GM12878 (cell line): Measurements from ENCODE around the gene MUC5AC. TPM values are rescaled to one million over a fixed set of nuclear protein-coding genes. Genes with fewer than 3 reads are reported as not detected.

Experiments used
- ATAC-seq: fragments of 200-7000 bp; cut with Tn5 transposase; 3 replicates; pipeline ENCODE4 v1.9.1; 2020; ENCODE audit warnings: mild to moderate bottlenecking, moderate library complexity
- BruUV-seq: library from RNA; stranded (reverse); fragments of 400-500 nt; replicated peaks from 2 replicates; lab custom pipeline; 2021; lab: Mats Ljungman, UMichigan
- CTCF ChIA-PET: fragments of 300-600 bp; sonication (Branson Sonifier 250); formaldehyde crosslinking; extraction: SDS; loops from one replicate; lab custom pipeline; 2021; ENCODE audit warnings: inconsistent platforms; lab: Yijun Ruan, JAX
- POLR2A ChIA-PET: fragments of 350-600 bp; formaldehyde crosslinking; extraction: SDS; loops from one replicate; lab custom pipeline; 2021; ENCODE audit warnings: inconsistent platforms; lab: Charles Lee
- RAD21 ChIA-PET: fragments of 300-600 bp; sonication (Branson Sonifier 250); formaldehyde crosslinking; loops from one replicate; lab custom pipeline; 2023; ENCODE audit warnings: antibody characterized with exemption; ENCODE audit not compliant: unreplicated experiment; lab: Charles Lee
- SMC1A ChIA-PET: fragments of 300-600 bp; sonication (Branson Sonifier 250); formaldehyde crosslinking; loops from one replicate; lab custom pipeline; 2023; ENCODE audit not compliant: unreplicated experiment, uncharacterized antibody; lab: Charles Lee
- DNase-seq: peaks from one replicate; pipeline ENCODE4 v3.0.0-alpha.2; 2011; ENCODE audit warnings: low read depth, low spot score
- FAIRE-seq: peaks from 3 replicates; lab custom pipeline; 2011; peaks lifted over from hg19 to GRCh38; lab: Jason Lieb, UNC
- H2AFZ ChIP-seq: 2 replicates; pipeline ENCODE4 v1.6.0; 2011; ENCODE audit warnings: low read depth, low read length, control low read depth; ENCODE audit not compliant: control insufficient read depth
- H3K27ac ChIP-seq: 2 replicates; pipeline ENCODE4 v1.5.1; 2011; ENCODE audit warnings: control low read depth; ENCODE audit not compliant: control insufficient read depth, insufficient read depth
- H3K27me3 ChIP-seq, 2 experiments: replicated peaks in 1 of 2; 2 replicates each; pipeline versions ENCODE4 v1.6.0 to v1.6.1; 2011; ENCODE audit warnings: low read length in 1 of 2; ENCODE audit not compliant: control insufficient read depth in 2 of 2, insufficient read depth in 2 of 2
- H3K36me3 ChIP-seq, 2 experiments: 2 replicates each; pipeline ENCODE4 v1.5.1; 2011; ENCODE audit warnings: low read length in 1 of 2; ENCODE audit not compliant: control insufficient read depth in 2 of 2, insufficient read depth in 2 of 2
- H3K4me1 ChIP-seq: 2 replicates; pipeline ENCODE4 v1.6.1; 2011; ENCODE audit warnings: mild to moderate bottlenecking, low read length, moderate library complexity, mixed read lengths; ENCODE audit not compliant: control insufficient read depth, insufficient read depth
- H3K4me2 ChIP-seq: 2 replicates; pipeline ENCODE4 v1.6.0; 2011; ENCODE audit warnings: control low read depth; ENCODE audit not compliant: control insufficient read depth, insufficient read depth
- H3K4me3 ChIP-seq: fragments of 200-600 bp; sonication (generic); 2 replicates; pipeline ENCODE4 v1.5.1; 2016
- H3K79me2 ChIP-seq: 2 replicates; pipeline ENCODE4 v1.6.0; 2011; ENCODE audit warnings: low read length; ENCODE audit not compliant: control insufficient read depth, insufficient read depth
- H3K9ac ChIP-seq: 2 replicates; pipeline ENCODE4 v1.8.0; 2011; ENCODE audit warnings: low read length, control low read depth, mixed read lengths; ENCODE audit not compliant: control insufficient read depth, insufficient read depth
- H3K9me3 ChIP-seq: replicated peaks from 3 replicates; pipeline ENCODE4 v1.5.1; 2011; ENCODE audit warnings: mild to moderate bottlenecking, low read length; ENCODE audit not compliant: control insufficient read depth, insufficient read depth
- H4K20me1 ChIP-seq: 2 replicates; pipeline ENCODE4 v1.6.0; 2011; ENCODE audit not compliant: control insufficient read depth, insufficient read depth
- CHD4 ChIP-seq: fragments of 200-600 bp; sonication (generic); IDR thresholded peaks from 2 replicates; pipeline ENCODE4 v1.6.1; 2016; ENCODE audit warnings: mild to moderate bottlenecking
- DPF2 ChIP-seq: fragments of 450-650 bp; IDR thresholded peaks from 2 replicates; pipeline ENCODE4 v1.6.1; 2017; ENCODE audit warnings: mild to moderate bottlenecking
- EGR1 ChIP-seq, 2 experiments: IDR thresholded peaks; 1 replicate in 1 of 2; 2 replicates in 1 of 2; pipeline ENCODE4 v1.6.1; 2011 to 2012; ENCODE audit warnings: low read depth in 2 of 2, low read length in 2 of 2, borderline replicate concordance in 1 of 2, mild to moderate bottlenecking in 1 of 2, moderate library complexity in 1 of 2
- EZH2 ChIP-seq: IDR thresholded peaks from 2 replicates; pipeline ENCODE4 v1.6.1; 2012; ENCODE audit warnings: low read depth, mild to moderate bottlenecking, control low read depth, inconsistent platforms, low read length, borderline replicate concordance; ENCODE audit not compliant: control insufficient read depth
- HDAC6 ChIP-seq: fragments of 200-600 bp; sonication (generic); IDR thresholded peaks from one replicate; pipeline ENCODE4 v1.8.0; 2017; ENCODE audit warnings: antibody characterized with exemption; ENCODE audit not compliant: unreplicated experiment
- IRF3 ChIP-seq: fragments of 450-650 bp; IDR thresholded peaks from 2 replicates; pipeline ENCODE4 v1.6.1; 2014; ENCODE audit warnings: mild to moderate bottlenecking
- IRF5 ChIP-seq: fragments of 450-650 bp; IDR thresholded peaks from 2 replicates; pipeline ENCODE4 v1.6.1; 2017; ENCODE audit warnings: borderline replicate concordance
- ZNF622 ChIP-seq: fragments of 450-650 bp; IDR thresholded peaks from 2 replicates; pipeline ENCODE4 v1.6.1; 2017; ENCODE audit warnings: mild to moderate bottlenecking, inconsistent platforms
- WGBS: methylation state at CpG from one replicate; pipeline ENCODE4 v1.1.6; 2016; ENCODE audit warnings: low lambda C conversion rate; ENCODE audit not compliant: insufficient replicate concordance, insufficient coverage; ENCODE audit errors: missing lambda C conversion rate; 5-methylcytosine and 5-hydroxymethylcytosine counted together
- in situ Hi-C: fragments of 300-500 bp; cut with MboI; formaldehyde crosslinking; loops from 9 replicates; pipeline ENCODE4 v1.14.3; 2018; ENCODE audit warnings: mixed read lengths
- intact Hi-C: fragments of 100-400 bp; cut with micrococcal nuclease; formaldehyde crosslinking; loops from one replicate; pipeline ENCODE4 v1.14.2; 2022; ENCODE audit not compliant: unreplicated experiment
- polyA plus RNA-seq, 11 experiments: library from polyadenylated mRNA; depleted of rRNA in 4 of 11; unstranded in 6 of 11; stranded (reverse) in 5 of 11; fragments of >200 nt; fragmentation: Nextera tagmentation in 4 of 11; fragmentation: Illumina TruSeq in 1 of 11; extraction: Ambion mirVana in 4 of 11; extraction: Trizol in 1 of 11; gene quantifications; 1 replicate in 1 of 11; 2 replicates in 10 of 11; pipeline versions ENCODE4 v1.2.1 to v1.2.3, GENCODE V29; 2011 to 2016; ENCODE audit warnings: inconsistent platforms in 2 of 11, missing spikeins in 2 of 11, low read depth in 1 of 11
- total RNA-seq, 4 experiments: library from RNA; depleted of rRNA in 3 of 4; stranded (reverse); fragments of >200 nt in 3 of 4; fragmentation: Illumina TruSeq in 1 of 4; extraction: Trizol in 1 of 4; gene quantifications; 2 replicates each; pipeline versions ENCODE4 v1.2.1 to v1.2.3, GENCODE V29; 2013 to 2021

The MUC5AC gene
- total and polyA plus RNA-seq, 10 of the 15 experiments (the other 5 are each of a cell fraction or from before 2014, with no cell fraction given): under 0.01 to 0.01 TPM; not detected in 8

GRCh38 chr11:1180171-1180570 is 22.4 kb downstream of the MUC5AC start (continued):
- TF ChIP-seq IRF5 (no peak), DPF2 (no peak), EGR1 (IDR thresholded peaks at IDR 0.05; ENCODE audit: borderline replicate concordance in 1 of 2, low read depth in 2 of 2, low read length in 2 of 2) (no peak)
- TF ChIP-seq, all 136 proteins: peak for 0

- ChIA-PET SMC1A (no interaction called here), POLR2A (no interaction called here), RAD21 (no interaction called here), CTCF (no interaction called here)
- Histone ChIP-seq H3K9me3 (no peaks in the 10 kb centered on the region; the same call in 2 of the 3 replicates), H3K79me2 (no peaks in the 10 kb centered on the region), H2AFZ (no peak overlapping the region), H3K4me1 (no peaks in the 10 kb centered on the region), H3K4me2 (no peak overlapping the region), H3K36me3 (no peaks in the 10 kb centered on the region), H3K27me3 (no peaks in the 10 kb centered on the region), H4K20me1 (no peaks in the 10 kb centered on the region), H3K4me3 (no peak overlapping the region), H3K27ac (no peak overlapping the region), H3K9ac (no peak overlapping the region)
- intact Hi-C loops (no loop called here), in situ Hi-C loops (no loop called here)
- no peak for TF ChIP-seq CHD4
- TF ChIP-seq EZH2: no peak
- TF ChIP-seq IRF3: no peak
- TF ChIP-seq HDAC6: no peak
- TF ChIP-seq ZNF622: no peak
- FAIRE-seq (no peak), DNase-seq (no peak), ATAC-seq (no peak)
- BruUV-seq: no TSS peak
- WGBS: 80% methylated on average over 29 of the region's 29 CpGs
These were observed 23.2 kb downstream of the MUC5AC start for GRCh38 chr11:1180947-1181391.
